Activated naive CD8-positive, alpha-beta T cell (primary cell): ENCODE data around the gene CLIC1.

Experiments used
- H3K27ac Mint-ChIP-seq: one replicate; pipeline ENCODE4 v1.8.0; 2021; ENCODE audit warnings: mixed read lengths
- H3K27me3 Mint-ChIP-seq: one replicate; pipeline ENCODE4 v1.8.0; 2021; ENCODE audit warnings: mixed read lengths
- H3K36me3 Mint-ChIP-seq: one replicate; pipeline ENCODE4 v1.8.0; 2021; ENCODE audit warnings: mixed read lengths
- H3K4me1 Mint-ChIP-seq: one replicate; pipeline ENCODE4 v1.8.0; 2021; ENCODE audit warnings: low read depth, mixed read lengths
- H3K4me3 Mint-ChIP-seq: one replicate; pipeline ENCODE4 v1.8.0; 2021; ENCODE audit warnings: mild to moderate bottlenecking, mixed read lengths
- H3K9me3 Mint-ChIP-seq: one replicate; pipeline ENCODE4 v1.8.0; 2021; ENCODE audit warnings: low read depth, mixed read lengths

The CLIC1 gene

GRCh38 chr6:31775633-31776484, 39.5 kb upstream of the CLIC1 start:
- H3K9me3 Mint-ChIP-seq = no peaks in the 10 kb centered on the region
- H3K4me3 Mint-ChIP-seq = peak overlapping the region; percentile 27
- no peaks in the 10 kb centered on the region for H3K27me3 Mint-ChIP-seq
- H3K4me1 Mint-ChIP-seq = peaks cover 38% of the 10 kb centered on the region
- peaks cover 2% of the 10 kb centered on the region for H3K36me3 Mint-ChIP-seq
- H3K27ac Mint-ChIP-seq = peak overlapping the region; percentile 46

- Mint-ChIP-seq H3K4me3 (no peak overlapping the region), H3K27ac (no peak overlapping the region), H3K9me3 (no peaks in the 10 kb centered on the region), H3K27me3 (no peaks in the 10 kb centered on the region), H3K36me3 (no peaks in the 10 kb centered on the region), H3K4me1 (peaks cover 39% of the 10 kb centered on the region)
Observed at GRCh38 chr6:31775184-31775583, 38.9 kb upstream of the CLIC1 start.

GRCh38 chr6:31771992-31772358, 35.6 kb upstream of the CLIC1 start:
- Mint-ChIP-seq H3K27me3 (no peaks in the 10 kb centered on the region), H3K36me3 (no peaks in the 10 kb centered on the region), H3K4me1 (peaks cover 37% of the 10 kb centered on the region), H3K9me3 (no peaks in the 10 kb centered on the region), H3K27ac (peak overlapping the region; percentile 76), H3K4me3 (peak overlapping the region; percentile 63)

GRCh38 chr6:31770860-31771259, 34.5 kb upstream of the CLIC1 start:
- H3K4me3 Mint-ChIP-seq = no peak overlapping the region

GRCh38 chr6:31769684-31770371, 33.5 kb upstream of the CLIC1 start:
- no peak overlapping the region for H3K27ac Mint-ChIP-seq

More at GRCh38 chr6:31770860-31771259, 34.5 kb upstream of the CLIC1 start:
- Mint-ChIP-seq H3K36me3 (no peaks in the 10 kb centered on the region), H3K27ac (no peak overlapping the region), H3K9me3 (no peaks in the 10 kb centered on the region), H3K4me1 (peaks cover 32% of the 10 kb centered on the region), H3K27me3 (no peaks in the 10 kb centered on the region)

GRCh38 chr6:31768363-31769257, 32.3 kb upstream of the CLIC1 start:
- H3K9me3 Mint-ChIP-seq = no peaks in the 10 kb centered on the region
- H3K4me3 Mint-ChIP-seq = no peak overlapping the region
- no peak overlapping the region for H3K27ac Mint-ChIP-seq
- H3K4me1 Mint-ChIP-seq = peaks cover 27% of the 10 kb centered on the region
- H3K27me3 Mint-ChIP-seq = no peaks in the 10 kb centered on the region
- peaks cover 2% of the 10 kb centered on the region for H3K36me3 Mint-ChIP-seq

More at GRCh38 chr6:31769684-31770371, 33.5 kb upstream of the CLIC1 start:
- peaks cover 27% of the 10 kb centered on the region for H3K4me1 Mint-ChIP-seq
- H3K36me3 Mint-ChIP-seq = no peaks in the 10 kb centered on the region
- no peak overlapping the region for H3K4me3 Mint-ChIP-seq
- H3K27me3 Mint-ChIP-seq = no peaks in the 10 kb centered on the region
- H3K9me3 Mint-ChIP-seq = no peaks in the 10 kb centered on the region

- H3K36me3 Mint-ChIP-seq = peaks cover 8% of the 10 kb centered on the region
- peaks cover 18% of the 10 kb centered on the region for H3K4me1 Mint-ChIP-seq
- no peaks in the 10 kb centered on the region for H3K9me3 Mint-ChIP-seq
- no peak overlapping the region for H3K4me3 Mint-ChIP-seq
- no peaks in the 10 kb centered on the region for H3K27me3 Mint-ChIP-seq
- H3K27ac Mint-ChIP-seq = no peak overlapping the region
Observed at GRCh38 chr6:31767096-31767645, 30.8 kb upstream of the CLIC1 start.

- H3K4me1 Mint-ChIP-seq = peaks cover 11% of the 10 kb centered on the region
- no peaks in the 10 kb centered on the region for H3K27me3 Mint-ChIP-seq
- H3K4me3 Mint-ChIP-seq = no peak overlapping the region
- H3K9me3 Mint-ChIP-seq = no peaks in the 10 kb centered on the region
- peaks cover 13% of the 10 kb centered on the region for H3K36me3 Mint-ChIP-seq
- H3K27ac Mint-ChIP-seq = no peak overlapping the region
Observed at GRCh38 chr6:31765910-31766794, 29.8 kb upstream of the CLIC1 start.

- Mint-ChIP-seq H3K36me3 (peaks cover 16% of the 10 kb centered on the region), H3K9me3 (no peaks in the 10 kb centered on the region), H3K27me3 (no peaks in the 10 kb centered on the region), H3K4me1 (peaks cover 7% of the 10 kb centered on the region), H3K27ac (no peak overlapping the region), H3K4me3 (no peak overlapping the region)
Observed at GRCh38 chr6:31765559-31765909, 29.2 kb upstream of the CLIC1 start.

GRCh38 chr6:31764198-31764597, 27.9 kb upstream of the CLIC1 start:
- no peaks in the 10 kb centered on the region for H3K27me3 Mint-ChIP-seq
- no peak overlapping the region for H3K4me3 Mint-ChIP-seq
- H3K4me1 Mint-ChIP-seq = peaks cover 2% of the 10 kb centered on the region
- H3K36me3 Mint-ChIP-seq = peaks cover 19% of the 10 kb centered on the region
- no peaks in the 10 kb centered on the region for H3K9me3 Mint-ChIP-seq
- no peak overlapping the region for H3K27ac Mint-ChIP-seq

- H3K4me3 Mint-ChIP-seq = no peak overlapping the region
- H3K4me1 Mint-ChIP-seq = peaks cover 2% of the 10 kb centered on the region
- no peak overlapping the region for H3K27ac Mint-ChIP-seq
- H3K27me3 Mint-ChIP-seq = no peaks in the 10 kb centered on the region
- H3K36me3 Mint-ChIP-seq = peaks cover 23% of the 10 kb centered on the region
- H3K9me3 Mint-ChIP-seq = no peaks in the 10 kb centered on the region
Observed at GRCh38 chr6:31763619-31763940, 27.2 kb upstream of the CLIC1 start.

GRCh38 chr6:31762878-31763618, 26.7 kb upstream of the CLIC1 start:
- peaks cover 23% of the 10 kb centered on the region for H3K36me3 Mint-ChIP-seq
- peaks cover 2% of the 10 kb centered on the region for H3K4me1 Mint-ChIP-seq
- no peaks in the 10 kb centered on the region for H3K27me3 Mint-ChIP-seq
- no peak overlapping the region for H3K27ac Mint-ChIP-seq
- H3K4me3 Mint-ChIP-seq = no peak overlapping the region
- no peaks in the 10 kb centered on the region for H3K9me3 Mint-ChIP-seq

- no peaks in the 10 kb centered on the region for H3K9me3 Mint-ChIP-seq
- H3K4me3 Mint-ChIP-seq = no peak within 1 kb of the TSS
- no peak within 1 kb of the TSS for H3K27ac Mint-ChIP-seq
- H3K27me3 Mint-ChIP-seq = no peaks in the 10 kb centered on the region
- no peaks in the 10 kb centered on the region for H3K4me1 Mint-ChIP-seq
- H3K36me3 Mint-ChIP-seq = peaks cover 23% of the 10 kb centered on the region
Observed at GRCh38 chr6:31762356-31762755, 26.0 kb upstream of the CLIC1 start, which contains the start of gene SAPCD1. Gene SAPCD1, plus strand, starts transcription at chr6:31762656. Its CDS starts 399 bp downstream, at chr6:31763055.
